SIG-M5 (cell line): ENCODE results near the gene PTPN21.
A peak's percentile ranks its signal among the peaks of the same experiment; 100 is the strongest.

ENCODE experiments used
- DNase-seq: peaks from one replicate; lab custom pipeline; 2025; lab: John Stamatoyannopoulos, UW

PTPN21 gene

DNA sequence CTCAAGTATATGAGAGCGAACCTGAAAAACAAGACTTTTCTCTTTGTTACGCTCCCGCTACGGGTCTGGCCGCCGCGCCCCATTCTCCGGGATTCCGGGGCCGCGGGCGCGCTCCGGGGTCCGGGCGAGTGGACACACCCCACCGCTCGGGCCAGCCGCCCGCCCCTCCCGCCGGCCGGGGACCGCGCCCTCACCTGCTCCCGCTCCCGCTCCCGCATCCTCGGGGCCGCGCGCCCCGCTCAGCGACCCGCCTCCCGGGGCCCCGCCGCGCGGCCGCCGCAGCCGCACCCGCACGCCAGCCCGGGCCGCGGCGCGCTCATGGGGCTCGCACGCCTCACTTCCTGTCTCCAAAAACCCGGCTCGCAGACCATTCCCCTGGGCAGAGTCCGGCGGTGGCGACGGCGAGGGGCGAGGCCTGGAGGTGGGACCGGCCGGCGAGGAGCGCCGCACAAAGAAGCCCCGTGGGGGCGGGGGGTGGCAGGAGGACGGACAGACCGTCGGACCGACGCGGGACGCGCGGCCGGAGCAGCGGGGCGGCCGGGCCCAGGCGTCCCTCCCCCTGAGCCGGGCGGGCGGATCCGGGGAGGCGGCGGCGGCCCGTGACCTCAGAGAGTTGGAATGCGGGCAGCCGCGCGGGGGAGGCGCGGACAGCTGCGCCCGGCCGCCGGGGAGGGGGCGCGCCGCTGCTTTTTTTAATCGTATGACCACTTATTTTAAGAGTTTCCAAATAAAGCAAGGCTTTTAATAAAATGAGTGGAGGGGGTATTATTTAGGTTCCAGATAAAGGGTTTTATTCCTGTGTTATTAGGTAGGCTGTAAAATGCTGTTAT lies at the start of gene PTPN21:
Gene PTPN21 (minus strand): TSS at position 551 of the 830 bp plus-strand sequence. CDS start 4,590 bp downstream, outside the sequence.
- DNase-seq, result no peak

DNA sequence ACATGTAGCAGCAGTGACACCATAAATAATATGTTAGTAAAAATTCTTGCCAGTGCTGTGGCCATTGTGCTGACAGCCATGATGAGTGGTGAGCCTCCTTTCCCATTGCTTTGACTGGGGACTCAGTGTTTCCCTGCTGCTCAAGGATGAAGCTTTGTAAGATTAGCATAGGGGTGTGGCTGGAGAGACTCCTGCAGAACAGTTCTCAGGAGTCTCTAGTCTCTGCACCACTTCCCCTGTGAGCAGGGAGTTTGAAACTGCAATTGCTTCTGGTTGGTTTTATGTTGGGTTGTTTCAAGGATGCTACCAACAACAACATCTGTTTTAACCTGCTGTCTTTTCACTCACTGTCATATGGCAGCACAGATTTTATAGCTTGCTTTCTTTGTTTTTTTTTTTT lies 49.4 kb upstream of the PTPN21 start:
- no peak for DNase-seq

DNA sequence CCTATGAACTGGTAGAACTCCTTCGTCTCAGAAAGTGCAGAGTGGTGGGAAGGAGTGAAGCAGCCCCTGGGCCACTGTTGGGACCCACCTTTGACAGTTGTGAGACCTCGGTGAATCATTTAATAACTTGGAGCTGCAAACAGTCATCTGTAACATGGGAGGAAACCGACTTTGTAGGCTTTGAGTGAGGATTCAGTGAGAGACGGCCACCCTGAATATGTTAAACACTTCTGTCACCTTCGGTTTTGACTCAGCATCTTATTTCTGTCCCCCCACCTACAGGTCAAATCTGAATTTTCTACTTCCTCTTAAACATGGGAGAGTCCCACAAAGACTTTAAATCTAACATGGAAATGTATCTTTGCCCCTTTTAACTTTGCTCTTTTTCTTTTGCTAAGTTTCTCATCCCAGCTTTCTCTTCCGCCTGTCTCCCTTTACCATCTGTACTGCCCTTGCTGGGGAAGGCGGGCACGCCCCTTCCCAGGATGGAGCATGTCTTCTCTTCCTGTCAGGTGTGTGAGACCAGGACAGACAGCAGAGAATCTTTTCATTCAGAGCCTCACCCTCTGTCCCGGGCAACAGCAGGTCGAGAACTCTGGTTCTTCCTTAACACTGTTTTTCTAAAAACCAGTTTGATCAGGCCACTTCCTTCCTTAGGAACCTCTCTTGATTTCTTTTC lies 45.1 kb upstream of the PTPN21 start:
- no peak for DNase-seq

DNA sequence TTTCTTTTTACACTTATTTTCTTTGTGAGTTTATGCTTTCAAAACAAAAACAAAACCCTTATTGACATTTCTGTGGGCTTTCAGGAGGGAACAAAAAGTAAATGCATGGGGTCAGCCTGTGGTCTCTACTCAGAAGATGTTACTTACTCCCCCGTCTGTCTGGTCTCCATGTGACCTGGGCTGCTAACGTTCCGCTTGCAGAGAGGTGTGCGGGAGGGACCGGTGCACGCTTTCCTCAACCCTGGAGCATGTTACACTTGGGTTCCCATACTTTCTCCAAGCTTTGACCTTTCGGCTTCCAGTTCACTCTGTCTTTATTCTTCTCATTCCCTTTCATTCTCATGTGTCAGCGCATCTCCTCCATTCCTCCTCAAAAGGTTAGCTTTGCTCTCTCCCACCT lies 44.5 kb upstream of the PTPN21 start:
- no peak for DNase-seq

DNA sequence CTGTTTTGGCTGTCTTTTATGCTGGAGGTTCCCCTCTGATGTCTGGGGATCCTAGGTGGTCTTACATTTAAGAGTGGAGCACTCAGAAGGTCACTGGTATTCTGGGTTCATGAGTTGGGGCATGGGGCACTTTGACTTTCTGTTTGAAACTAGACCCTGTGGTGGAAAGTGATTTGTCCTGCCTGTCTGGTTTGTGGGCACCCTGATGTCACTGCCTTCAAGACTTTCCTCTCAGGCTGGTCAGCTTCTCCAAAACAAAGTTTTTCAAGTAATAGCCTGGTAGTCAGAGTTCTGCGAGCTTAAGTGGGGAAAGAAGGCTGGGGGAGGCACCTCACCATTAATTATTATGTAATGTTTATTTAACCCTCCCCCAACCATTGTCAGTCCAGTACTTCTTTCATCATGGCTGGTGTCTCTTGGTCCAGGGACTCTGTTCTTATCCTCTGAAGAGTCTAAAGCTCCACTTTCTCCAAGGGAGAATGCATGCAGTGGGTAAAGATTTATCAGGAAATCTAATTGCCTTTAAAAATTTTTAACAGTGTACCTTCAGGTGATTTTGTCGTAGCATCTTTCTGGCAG lies 43.4 kb upstream of the PTPN21 start:
- no peak for DNase-seq

DNA sequence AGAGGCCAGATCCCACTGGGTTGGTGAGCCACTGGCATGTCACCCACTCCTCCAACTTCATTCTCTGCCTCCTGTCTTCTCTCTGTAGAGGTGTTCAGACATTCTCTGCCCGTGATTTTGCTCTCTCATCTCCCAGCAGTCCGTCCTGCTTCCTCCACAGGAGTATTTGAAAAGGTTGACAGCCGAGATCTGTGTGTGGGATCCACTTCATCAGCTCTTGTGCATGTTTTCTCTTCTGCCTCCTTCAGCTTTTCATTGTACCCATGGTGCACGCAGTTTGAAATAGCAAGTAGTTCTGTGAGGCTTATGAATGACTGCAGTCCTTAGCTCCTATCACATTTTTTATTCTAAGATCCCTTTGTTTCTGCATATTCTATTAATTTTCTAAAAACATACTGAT lies 42.8 kb upstream of the PTPN21 start:
- DNase-seq, result no peak

DNA sequence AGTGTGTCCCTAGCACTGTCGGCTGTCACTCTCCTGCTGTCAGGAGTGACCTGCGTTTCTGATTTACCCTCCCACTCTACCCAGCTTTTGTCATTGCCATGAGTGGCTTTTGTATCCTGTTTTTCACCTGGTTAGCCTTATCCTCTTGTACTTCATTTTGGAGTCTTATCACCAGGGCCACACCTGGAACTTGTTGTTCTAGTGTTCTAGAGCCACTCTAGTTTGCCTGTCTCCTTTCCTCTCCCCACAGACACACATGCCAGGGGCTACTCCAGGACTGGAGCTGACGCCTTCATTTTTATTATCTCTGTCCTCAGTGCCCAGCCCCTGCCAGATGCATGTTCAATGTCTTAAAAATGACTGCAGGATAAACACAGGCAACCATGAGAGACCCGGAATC lies 42.2 kb upstream of the PTPN21 start:
- DNase-seq, result no peak

DNA sequence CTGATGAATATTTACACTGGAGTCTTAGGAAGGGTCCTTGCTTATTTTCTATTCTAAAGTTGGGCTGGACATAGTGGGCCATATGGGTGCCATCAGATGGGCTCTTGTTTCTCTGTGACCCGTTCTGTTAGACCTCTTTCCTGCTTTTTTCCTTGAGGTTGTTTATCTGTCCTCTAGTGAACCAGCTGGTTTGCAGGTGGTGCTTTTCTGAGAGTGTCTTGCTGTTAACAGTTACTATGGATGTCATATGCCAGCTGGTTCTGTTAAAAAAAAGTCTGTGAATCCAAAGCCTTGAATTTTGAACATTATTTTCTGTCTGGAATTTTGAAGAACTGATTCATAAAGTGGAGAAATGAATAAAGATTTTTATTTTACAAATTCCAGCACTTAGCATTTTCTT lies 37.2 kb upstream of the PTPN21 start:
- no peak for DNase-seq

DNA sequence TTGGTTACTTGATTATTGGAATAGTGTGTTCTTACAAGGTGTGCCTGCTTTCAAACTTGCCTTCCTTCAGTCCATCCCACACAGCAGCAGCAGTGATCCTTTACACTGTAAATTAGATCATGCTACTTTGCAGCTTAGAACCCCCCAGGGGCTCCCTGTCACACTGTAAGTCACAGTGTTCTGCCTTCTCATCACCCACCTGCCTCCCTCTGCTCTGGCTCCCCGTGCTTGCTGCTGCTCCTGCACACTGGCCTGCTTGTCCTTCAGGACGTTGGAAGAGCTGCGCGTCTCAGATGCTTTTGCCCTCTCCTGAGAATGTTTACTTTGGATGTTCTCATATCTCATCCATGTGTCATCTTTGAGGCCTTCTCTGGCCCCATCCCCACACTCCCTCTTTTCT lies 35.4 kb upstream of the PTPN21 start:
- no peak for DNase-seq

DNA sequence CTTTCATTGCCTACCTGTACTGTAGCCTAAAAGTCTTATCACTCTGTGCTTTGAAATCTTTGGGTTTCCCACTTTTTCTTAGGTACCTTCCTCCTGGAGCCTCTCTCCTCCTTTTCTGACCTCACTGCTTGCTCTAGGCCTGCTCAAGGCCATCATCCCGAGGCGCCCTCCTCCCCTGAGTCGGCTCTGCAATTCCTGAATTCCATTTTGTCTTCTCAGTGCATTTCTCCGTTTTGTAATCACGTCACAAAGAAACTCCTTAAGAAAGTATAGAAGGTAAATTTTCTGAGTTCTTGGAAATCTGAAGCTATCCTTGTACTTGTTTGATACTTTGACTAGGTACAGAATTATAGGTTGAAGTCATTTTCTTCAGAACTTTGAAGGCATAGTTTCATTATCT lies 33.3 kb upstream of the PTPN21 start:
- DNase-seq, result no peak

DNA sequence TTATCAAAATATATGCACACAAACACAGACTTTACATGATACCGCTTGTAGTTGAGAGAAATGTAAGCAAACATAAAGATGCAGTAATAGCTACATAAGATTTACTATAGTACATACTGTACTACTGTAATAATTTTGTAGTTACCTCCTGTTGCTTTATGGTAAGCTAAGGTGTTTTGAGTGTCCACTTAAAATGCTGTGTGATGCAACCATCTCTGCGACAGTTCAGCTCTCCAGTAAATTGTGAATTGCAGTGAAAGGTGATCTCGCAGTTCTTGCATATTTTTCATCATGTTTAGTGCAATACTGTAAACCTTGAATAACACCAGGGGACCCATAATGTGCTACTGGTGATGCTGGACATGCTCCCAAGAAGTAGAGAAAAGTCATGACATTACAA lies 29.6 kb upstream of the PTPN21 start:
- no peak for DNase-seq

DNA sequence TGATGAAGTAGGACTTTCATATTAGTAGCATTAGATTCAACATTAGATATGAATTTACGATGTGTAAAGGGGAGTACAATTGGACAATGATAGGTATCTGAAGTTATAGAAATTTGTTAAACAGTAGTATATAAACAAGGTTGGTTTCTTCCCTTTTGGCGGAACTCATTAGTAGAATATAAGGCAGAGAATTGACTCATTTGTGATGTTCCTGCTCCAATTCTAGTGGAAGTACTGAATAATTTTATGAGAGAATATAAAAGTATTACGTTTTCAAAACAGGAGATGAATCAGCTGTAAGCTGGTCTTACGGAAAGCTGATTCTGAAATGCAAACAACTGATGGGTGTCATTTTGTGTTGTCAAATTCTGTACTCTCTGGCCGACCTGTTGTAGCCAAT lies 21.4 kb upstream of the PTPN21 start:
- DNase-seq, result no peak

DNA sequence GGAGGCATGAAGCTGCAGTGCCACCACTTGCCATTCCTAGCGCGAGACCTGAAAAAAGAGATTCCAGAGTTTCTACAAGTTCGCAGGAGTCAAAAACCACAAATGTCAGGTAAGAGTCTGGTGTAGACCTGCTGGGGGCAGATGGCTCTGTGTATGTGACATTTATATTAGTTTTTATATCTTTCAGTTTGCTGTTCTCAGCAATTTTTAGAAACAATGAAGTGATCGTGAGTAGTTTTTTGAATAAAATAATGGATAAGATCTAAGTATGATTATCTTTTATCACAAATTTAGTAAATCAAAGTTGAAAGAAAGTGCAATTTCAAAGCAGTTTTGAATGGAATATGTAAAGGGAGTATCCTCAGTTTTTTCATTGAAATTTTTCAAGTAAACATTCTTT lies 17.3 kb upstream of the PTPN21 start:
- no peak for DNase-seq

DNA sequence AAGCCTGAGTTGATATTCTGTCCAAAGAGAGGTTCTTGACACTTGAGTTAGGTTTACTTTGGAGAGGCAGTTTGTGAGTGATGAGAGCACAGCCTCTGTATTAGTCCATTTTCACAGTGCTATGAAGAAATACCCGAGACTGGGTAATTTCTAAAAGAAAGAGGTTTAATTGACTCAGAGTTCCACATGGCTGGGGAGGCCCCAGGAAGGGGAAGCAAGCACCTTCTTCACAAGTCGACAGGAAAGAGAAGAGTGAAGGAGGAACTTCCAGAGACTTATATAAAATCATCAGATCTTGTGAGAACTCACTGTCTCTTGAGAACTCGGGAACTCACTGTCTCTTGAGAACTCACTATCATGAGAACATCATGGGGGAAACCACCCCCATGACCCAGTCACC lies 13.4 kb upstream of the PTPN21 start:
- no peak for DNase-seq

DNA sequence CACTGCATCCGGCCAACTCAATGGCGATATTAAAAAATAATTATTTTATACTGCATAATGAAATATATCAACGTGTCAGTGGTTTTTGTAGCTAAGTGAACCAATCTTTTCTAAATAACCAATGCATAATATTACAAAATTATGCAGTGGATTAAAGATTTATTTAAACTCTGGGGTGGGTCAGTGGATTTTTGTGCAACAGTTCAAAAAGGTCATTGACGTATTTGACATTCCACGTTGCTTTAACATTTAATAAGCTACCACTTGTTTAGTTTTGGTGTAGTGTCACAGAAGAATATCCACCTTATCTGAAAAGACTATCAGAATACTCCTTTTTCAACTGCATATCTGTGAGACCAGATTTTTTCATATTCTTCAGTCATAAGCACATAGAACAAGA lies 10.6 kb upstream of the PTPN21 start:
- no peak for DNase-seq

DNA sequence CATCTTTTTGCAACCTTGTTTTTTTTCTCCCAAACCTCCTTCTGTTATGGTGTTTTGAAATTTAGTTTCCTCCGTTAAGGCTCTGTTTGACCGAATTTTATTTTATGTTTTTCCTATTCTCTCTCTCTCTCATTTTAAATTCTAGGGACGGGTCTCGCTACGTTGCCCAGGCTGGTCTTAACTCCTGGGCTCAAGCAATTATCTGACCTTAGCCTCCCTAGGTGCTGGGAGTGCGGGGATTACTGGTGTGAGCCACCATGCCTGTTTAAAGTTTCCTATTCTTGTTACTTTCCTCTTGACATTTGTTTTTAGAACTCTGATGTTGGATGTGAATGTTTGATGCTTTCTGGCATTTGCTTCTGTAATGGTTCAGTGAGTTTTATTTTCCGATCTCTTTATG lies 9.0 kb upstream of the PTPN21 start:
- DNase-seq, result no peak

DNA sequence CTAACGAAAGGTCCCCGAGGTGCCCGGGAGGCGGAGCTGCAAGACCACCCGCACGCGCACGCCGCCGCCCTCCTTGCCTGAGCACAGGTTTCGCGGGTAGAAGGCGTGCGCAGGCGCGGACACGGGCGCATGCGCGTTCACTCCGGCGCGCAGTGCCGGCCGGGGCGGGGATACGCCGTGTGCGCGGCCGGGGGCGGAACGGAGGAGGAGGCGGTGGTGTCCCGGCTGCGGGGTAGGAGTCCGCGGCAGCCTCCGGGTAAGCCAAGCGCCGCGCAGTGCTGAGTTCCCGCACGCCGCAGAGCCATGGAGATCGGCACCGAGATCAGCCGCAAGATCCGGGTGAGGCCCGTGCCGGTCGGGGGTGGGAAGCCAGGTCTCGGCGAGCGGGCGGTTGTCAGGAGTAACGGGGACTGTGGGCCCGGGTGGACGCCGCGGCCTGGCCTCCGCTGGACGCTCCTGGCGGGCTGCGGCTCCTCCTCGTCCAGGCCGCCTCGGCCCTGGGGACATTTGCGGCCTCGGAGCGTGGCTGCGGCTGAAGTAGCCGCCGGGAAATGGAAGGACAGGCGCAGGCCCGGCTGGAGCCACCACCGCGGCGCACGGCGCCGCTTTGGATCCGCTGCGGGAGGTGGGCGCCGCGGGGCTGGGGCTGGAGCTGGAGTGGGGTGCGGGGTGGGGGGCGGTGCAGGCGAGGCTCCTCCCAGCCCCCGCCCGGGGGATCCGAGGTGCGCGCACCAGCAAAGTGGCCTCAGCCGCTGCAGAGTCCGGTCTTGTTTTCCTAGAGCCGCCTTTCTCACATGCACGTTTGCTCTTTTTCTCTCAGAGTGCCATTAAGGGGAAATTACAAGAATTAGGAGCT lies 8.3 kb upstream of the PTPN21 start, which contains the start of gene ZC3H14:
Gene ZC3H14 (plus strand): TSS at position 207 of the 856 bp plus-strand sequence. CDS start 97 bp downstream, at position 304.
- peak; percentile 27 for DNase-seq

DNA sequence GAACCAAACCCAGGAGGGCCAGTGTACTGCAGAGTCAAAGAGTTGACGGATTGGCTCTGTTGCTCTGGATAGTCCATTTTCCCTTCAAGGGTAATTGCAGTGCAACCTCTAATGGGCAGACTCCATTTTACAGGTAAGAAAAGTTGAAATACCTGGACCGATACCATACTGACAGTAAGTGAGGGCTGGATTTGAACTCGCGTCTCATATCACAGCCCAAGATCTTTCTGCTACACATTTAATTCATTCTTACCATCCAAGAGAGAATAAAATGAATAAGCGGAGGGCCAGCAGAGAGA lies 7.7 kb upstream of the PTPN21 start:
- DNase-seq, result no peak

DNA sequence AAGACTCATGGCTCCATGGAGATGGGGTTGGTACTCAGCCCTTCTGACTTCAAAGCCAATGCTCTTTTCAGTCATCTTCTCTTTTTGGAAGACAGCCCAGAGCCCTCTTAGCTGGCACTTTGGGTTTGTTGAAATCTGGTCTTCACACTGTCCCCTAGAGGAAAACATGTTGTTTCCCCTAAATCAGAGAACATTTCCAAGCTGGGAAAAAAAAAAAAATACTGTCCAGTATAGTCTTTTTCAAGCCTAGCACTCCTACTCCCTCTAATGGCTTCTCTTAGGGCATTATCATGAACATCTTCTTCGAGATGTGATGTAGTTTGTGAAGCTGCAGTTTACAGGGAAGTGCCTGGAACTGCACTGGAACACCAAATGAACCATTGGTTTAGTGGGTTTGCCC lies 5.0 kb upstream of the PTPN21 start:
- no peak for DNase-seq

DNA sequence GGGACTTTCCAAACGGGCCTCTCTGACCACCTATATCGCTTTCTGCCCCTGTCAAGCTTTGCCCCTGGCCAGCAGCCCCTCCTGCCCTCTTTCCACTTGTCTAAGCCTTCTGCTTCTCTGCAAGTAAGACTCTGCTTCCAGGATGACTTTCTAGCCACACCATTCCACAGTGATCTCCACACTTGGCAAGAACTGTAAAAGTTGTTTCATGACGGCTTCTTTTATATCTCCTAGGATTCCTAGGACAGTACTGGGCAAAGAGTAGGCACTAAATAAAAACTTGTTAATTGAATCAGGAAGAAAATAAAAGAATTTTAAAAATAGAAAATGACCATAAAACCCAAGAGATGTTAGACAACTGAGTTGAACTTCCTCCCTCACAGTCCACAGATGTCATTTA lies 1.8 kb upstream of the PTPN21 start:
- no peak for DNase-seq

DNA sequence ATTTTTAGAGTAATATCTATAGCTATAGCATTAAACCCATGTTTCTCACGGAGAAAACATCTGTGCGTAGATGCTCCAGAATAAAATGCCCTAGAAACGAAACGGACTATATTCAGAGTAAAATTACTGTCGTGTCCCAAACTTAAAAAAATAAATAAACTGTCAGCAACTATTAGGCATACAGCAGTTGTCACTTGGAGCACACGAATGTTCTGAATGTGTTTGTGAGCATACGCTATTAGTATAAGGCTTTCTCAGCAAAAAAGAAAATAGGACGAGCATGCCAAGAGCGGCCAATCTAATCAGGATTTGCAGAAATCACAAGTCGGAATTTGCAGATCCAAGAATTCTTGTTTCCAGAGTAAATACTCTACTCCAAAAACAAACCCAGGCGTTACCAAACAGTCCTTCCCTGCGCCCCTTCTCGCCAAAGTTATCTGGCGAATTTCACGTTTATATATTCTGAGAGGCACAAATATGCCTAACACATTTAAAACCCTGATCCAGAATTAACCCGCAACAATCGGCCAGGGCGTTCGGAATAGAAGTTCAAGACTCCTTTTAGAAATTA lies 836 bp downstream of the PTPN21 start:
- no peak for DNase-seq

DNA sequence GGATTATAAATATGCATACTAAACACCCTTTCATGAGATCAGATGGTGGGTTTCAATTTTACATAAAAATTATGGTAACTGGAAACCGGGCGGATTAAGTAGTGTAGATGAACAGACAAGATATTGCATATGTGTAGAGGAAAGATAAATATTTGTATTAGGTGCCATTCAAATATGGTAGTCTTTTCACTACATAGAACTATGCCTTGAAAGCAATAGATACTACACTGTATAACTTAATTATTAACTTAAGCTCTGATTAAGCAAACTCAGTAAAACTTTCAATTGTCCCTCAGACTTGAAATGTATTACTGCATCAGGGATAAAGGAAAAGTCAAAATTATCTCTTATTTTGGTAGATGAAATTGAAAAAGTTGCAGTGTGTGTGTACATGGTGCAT lies 1.9 kb downstream of the PTPN21 start:
- DNase-seq, result no peak
